ENCODE results near the gene ASCC2. TPM values are rescaled to one million over a fixed set of nuclear protein-coding genes. Genes with fewer than 3 reads are reported as not detected.

Gene ASCC2
- total and polyA plus RNA-seq, 8 donors, result 51.2 to 58.3 (median 54.4) TPM

GRCh38 chr22:29767171-29768051, 70.7 kb downstream of the ASCC2 start, which contains the start of gene UQCR10:
Gene UQCR10, plus strand, starts transcription at chr22:29767369. Its CDS starts 30 bp downstream, at chr22:29767399.
- ATAC-seq (peak; percentile 83), DNase-seq (peak; percentile 91 to 98 (median 95))
- Histone ChIP-seq H3K27me3 (no peaks in the 10 kb centered on the region), H3K36me3 (peaks cover 0 to 23% of the 10 kb centered on the region in 2 donors), H3K4me3 (peak within 1 kb of the TSS; percentile 75 to 89), H3K4me1 (peaks cover 19 to 38% of the 10 kb centered on the region in 2 donors), H3K9me3 (no peaks in the 10 kb centered on the region), H3K27ac (peak within 1 kb of the TSS; percentile 79 to 91)
- intact Hi-C loops (cut with DNase I), result no loop called here
- TF ChIP-seq CTCF (IDR thresholded peaks at IDR 0.05), result no peak

- peak within 1 kb of the TSS; percentile 75 to 89 for H3K4me3 ChIP-seq
- H3K27ac ChIP-seq, result peak within 1 kb of the TSS; percentile 79 to 91
- H3K27me3 ChIP-seq, result no peaks in the 10 kb centered on the region
- DNase-seq (peak; percentile 92 to 97 (median 97)), ATAC-seq (peak; percentile 97)
- peaks cover 19 to 38% of the 10 kb centered on the region in 2 donors for H3K4me1 ChIP-seq
- peaks cover 0 to 23% of the 10 kb centered on the region in 2 donors for H3K36me3 ChIP-seq
- H3K9me3 ChIP-seq, result no peaks in the 10 kb centered on the region
- intact Hi-C loops (cut with DNase I), result no loop called here
- no peak for TF ChIP-seq CTCF (IDR thresholded peaks at IDR 0.05)
Measured at GRCh38 chr22:29766632-29767170, 71.4 kb downstream of the ASCC2 start, which contains the start of gene ZMAT5. Gene ZMAT5, minus strand, starts transcription at chr22:29767007. Its CDS starts 18,463 bp downstream, at chr22:29748544.

- Histone ChIP-seq H3K4me1 (peaks cover 19 to 38% of the 10 kb centered on the region in 2 donors), H3K4me3 (peak overlapping the region; percentile 74 to 75), H3K36me3 (peaks cover 0 to 18% of the 10 kb centered on the region in 2 donors), H3K9me3 (no peaks in the 10 kb centered on the region), H3K27ac (peak overlapping the region; percentile 79 to 91), H3K27me3 (no peaks in the 10 kb centered on the region)
- TF ChIP-seq CTCF (IDR thresholded peaks at IDR 0.05), result no peak
- peak; percentile 4 for ATAC-seq
- DNase-seq, result peak in 1 of 4 donors; percentile 42
- intact Hi-C loops (cut with DNase I), result no loop called here
Measured at GRCh38 chr22:29765905-29766631, 72.0 kb downstream of the ASCC2 start.

- H3K36me3 ChIP-seq, result no peaks in the 10 kb centered on the region
Measured at GRCh38 chr22:29762263-29762662, 75.8 kb downstream of the ASCC2 start.

More at GRCh38 chr22:29762263-29762662, 75.8 kb downstream of the ASCC2 start:
- intact Hi-C loops (cut with DNase I), result no loop called here
- ATAC-seq (no peak), DNase-seq (peak in 1 of 4 donors; percentile 40)
- Histone ChIP-seq H3K9me3 (no peaks in the 10 kb centered on the region), H3K4me1 (peaks cover 7 to 17% of the 10 kb centered on the region in 2 donors), H3K27ac (no peak overlapping the region), H3K4me3 (no peak overlapping the region), H3K27me3 (no peaks in the 10 kb centered on the region)
- TF ChIP-seq CTCF (IDR thresholded peaks at IDR 0.05), result no peak

Data from left lung (tissue), 10 donors.